Fibroblast of lung (primary cell): Measurements from ENCODE around the gene TMEM190. TPM values are rescaled to one million over a fixed set of nuclear protein-coding genes. Genes with fewer than 3 reads are reported as not detected.
A peak's percentile ranks its signal among the peaks of the same experiment; 100 is the strongest.
"Not testable (repeated sequence)": the region's sequence is repeated elsewhere in the genome, so short reads cannot be mapped to it uniquely, and the experiment has no call there.

Experiments used
- DNase-seq, 2 donors: peaks; one replicate each; pipeline versions ENCODE4 v3.0.0 to v3.0.0-alpha.2; 2010; ENCODE audit warnings: low read depth in 2 of 2
- H2AFZ ChIP-seq: 2 replicates; pipeline ENCODE4 v1.5.1; 2012; ENCODE audit warnings: low read length, control low read depth, inconsistent platforms
- H3K27ac ChIP-seq: 2 replicates; pipeline ENCODE4 v1.5.1; 2011; ENCODE audit warnings: low read length, control low read depth; ENCODE audit not compliant: insufficient read depth
- H3K27me3 ChIP-seq: 2 replicates; pipeline ENCODE4 v1.5.1; 2011; ENCODE audit warnings: mild to moderate bottlenecking, low read length; ENCODE audit not compliant: control insufficient read depth, insufficient read depth
- H3K36me3 ChIP-seq: 2 replicates; pipeline ENCODE4 v1.5.1; 2011; ENCODE audit warnings: low read length; ENCODE audit not compliant: control insufficient read depth, insufficient read depth
- H3K4me1 ChIP-seq: 2 replicates; pipeline ENCODE4 v1.5.1; 2011; ENCODE audit warnings: low read length; ENCODE audit not compliant: control insufficient read depth, insufficient read depth; ENCODE audit errors: extremely low read depth
- H3K4me2 ChIP-seq: 2 replicates; pipeline ENCODE4 v1.5.1; 2011; ENCODE audit warnings: low read length, control low read depth; ENCODE audit not compliant: insufficient read depth; ENCODE audit errors: extremely low read depth
- H3K4me3 ChIP-seq, 4 experiments: fragments of 200-600 bp in 1 of 4; sonication (generic) in 1 of 4; replicated peaks in 1 of 4; 2 replicates each; pipeline ENCODE4 v1.5.1; 2011 to 2016; ENCODE audit warnings: low read length in 4 of 4, low read depth in 3 of 4, mild to moderate bottlenecking in 3 of 4, control low read depth in 2 of 4, inconsistent platforms in 1 of 4, mixed read lengths in 1 of 4; ENCODE audit not compliant: insufficient read depth in 1 of 4; ENCODE audit errors: control extremely low read depth in 1 of 4
- H3K79me2 ChIP-seq: 2 replicates; pipeline ENCODE4 v1.5.1; 2012; ENCODE audit warnings: mild to moderate bottlenecking, low read length, inconsistent platforms; ENCODE audit not compliant: control insufficient read depth, insufficient read depth
- H3K9ac ChIP-seq: 2 replicates; pipeline ENCODE4 v1.5.1; 2011; ENCODE audit warnings: mild to moderate bottlenecking, low read length, control low read depth; ENCODE audit not compliant: insufficient read depth
- H3K9me3 ChIP-seq: 2 replicates; pipeline ENCODE4 v1.5.1; 2012; ENCODE audit warnings: low read depth, low read length; ENCODE audit not compliant: control insufficient read depth, insufficient read depth
- H4K20me1 ChIP-seq: 2 replicates; pipeline ENCODE4 v1.5.1; 2011; ENCODE audit warnings: low read length; ENCODE audit not compliant: control insufficient read depth, insufficient read depth; ENCODE audit errors: extremely low read depth
- CTCF ChIP-seq, 2 donors: IDR thresholded peaks in 1 of 2; conservative IDR thresholded peaks in 1 of 2; 1 replicate in 1 of 2; 2 replicates in 1 of 2; pipeline ENCODE4 v1.5.1; 2011 to 2012; ENCODE audit warnings: low read length in 2 of 2, control low read depth in 1 of 2, inconsistent platforms in 1 of 2, low read depth in 1 of 2, mild to moderate bottlenecking in 1 of 2
- EZH2 ChIP-seq: IDR thresholded peaks from 2 replicates; pipeline ENCODE4 v1.5.1; 2012; ENCODE audit warnings: low read length, control low read depth, mild to moderate bottlenecking; ENCODE audit errors: missing control alignments
- polyA plus RNA-seq, 2 donors: library from polyadenylated mRNA; depleted of rRNA in 1 of 2; stranded (reverse) in 1 of 2; unstranded in 1 of 2; fragments of >200 nt; gene quantifications; 2 replicates each; pipeline ENCODE4 v1.2.1, GENCODE V29; 2011 to 2012; ENCODE audit warnings: missing spikeins in 1 of 2
- total RNA-seq: library from RNA; depleted of rRNA; stranded (reverse); fragments of >200 nt; gene quantifications from 2 replicates; pipeline ENCODE4 v1.2.1, GENCODE V29; 2014

Gene TMEM190
- total and polyA plus RNA-seq, 2 donors (not counting 1 experiment from before 2014, with no cell fraction given): 0.14 TPM; not detected in 1

GRCh38 chr19:55418185-55418584 is 41.6 kb downstream of the TMEM190 start:
- no peak overlapping the region for H3K9ac ChIP-seq
- H3K4me1 ChIP-seq: no peaks in the 10 kb centered on the region
- H3K4me3 ChIP-seq: no peak overlapping the region
- H3K36me3 ChIP-seq: no peaks in the 10 kb centered on the region
- DNase-seq: peak; percentile 83 to 86
- H3K27ac ChIP-seq: no peak overlapping the region
- H3K9me3 ChIP-seq: no peaks in the 10 kb centered on the region
- H3K27me3 ChIP-seq: no peaks in the 10 kb centered on the region
- no peak overlapping the region for H2AFZ ChIP-seq
- H3K4me2 ChIP-seq: no peak overlapping the region
- no peaks in the 10 kb centered on the region for H3K79me2 ChIP-seq
- no peaks in the 10 kb centered on the region for H4K20me1 ChIP-seq
- TF ChIP-seq CTCF (conservative IDR thresholded peaks at IDR 0.05 in 1 of 2, IDR thresholded peaks at IDR 0.05 in 1 of 2; ENCODE audit: low read depth in 1 of 2, low read length in 2 of 2) (peak; percentile 75 to 77), EZH2 (no peak)

- H3K27me3 ChIP-seq: no peaks in the 10 kb centered on the region
- no peaks in the 10 kb centered on the region for H3K36me3 ChIP-seq
- no peak for TF ChIP-seq EZH2
- TF ChIP-seq CTCF (conservative IDR thresholded peaks at IDR 0.05 in 1 of 2, IDR thresholded peaks at IDR 0.05 in 1 of 2; ENCODE audit: low read depth in 1 of 2, low read length in 2 of 2): no peak
- no peak overlapping the region for H3K9ac ChIP-seq
- DNase-seq: no peak
- no peaks in the 10 kb centered on the region for H3K9me3 ChIP-seq
- H3K79me2 ChIP-seq: no peaks in the 10 kb centered on the region
- no peak overlapping the region for H3K27ac ChIP-seq
- no peak overlapping the region for H2AFZ ChIP-seq
- H3K4me2 ChIP-seq: no peak overlapping the region
- no peaks in the 10 kb centered on the region for H4K20me1 ChIP-seq
- no peak overlapping the region for H3K4me3 ChIP-seq
- H3K4me1 ChIP-seq: no peaks in the 10 kb centered on the region
Measured at GRCh38 chr19:55419103-55419502, 42.5 kb downstream of the TMEM190 start.

GRCh38 chr19:55419624-55420236 is 43.1 kb downstream of the TMEM190 start:
- Histone ChIP-seq H3K79me2 (no peaks in the 10 kb centered on the region), H3K36me3 (no peaks in the 10 kb centered on the region), H3K4me2 (no peak overlapping the region), H2AFZ (no peak overlapping the region), H4K20me1 (no peaks in the 10 kb centered on the region), H3K9me3 (no peaks in the 10 kb centered on the region), H3K27ac (no peak overlapping the region), H3K9ac (no peak overlapping the region), H3K27me3 (peaks cover 3% of the 10 kb centered on the region), H3K4me1 (no peaks in the 10 kb centered on the region), H3K4me3 (no peak overlapping the region)
- no peak for TF ChIP-seq CTCF (conservative IDR thresholded peaks at IDR 0.05 in 1 of 2, IDR thresholded peaks at IDR 0.05 in 1 of 2; ENCODE audit: low read depth in 1 of 2, low read length in 2 of 2)
- no peak for DNase-seq

DNA sequence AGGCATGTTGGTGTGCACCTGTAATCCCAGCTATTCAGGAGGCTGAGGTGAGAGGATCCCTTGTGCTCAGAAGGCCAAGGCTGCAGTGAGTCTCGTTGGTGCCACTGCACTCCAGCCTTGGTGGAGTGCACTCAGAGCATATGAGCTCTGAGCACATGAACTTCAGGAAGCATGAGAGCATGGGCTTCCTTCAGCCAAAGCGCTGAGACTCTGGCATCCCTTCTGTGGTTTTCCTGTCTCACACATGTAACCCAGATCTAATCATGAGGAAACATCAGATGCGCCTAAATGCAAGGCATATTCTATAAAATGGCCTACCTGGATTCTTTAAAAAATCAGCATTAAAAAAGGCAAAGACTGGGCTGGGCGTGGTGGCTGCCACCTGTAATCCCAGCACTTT is 44.7 kb downstream of the TMEM190 start:
- not testable (repeated sequence) for H3K9ac ChIP-seq, DNase-seq, H3K9me3 ChIP-seq, H2AFZ ChIP-seq, H3K27ac ChIP-seq, H4K20me1 ChIP-seq, H3K4me3 ChIP-seq, H3K4me2 ChIP-seq, H3K36me3 ChIP-seq, H3K4me1 ChIP-seq, H3K79me2 ChIP-seq, H3K27me3 ChIP-seq
